Astrocyte of the cerebellum (primary cell): ENCODE results near the gene DPP10.

Source experiments
- DNase-seq: peaks from one replicate; pipeline ENCODE4 v3.0.0-alpha.2; 2011; ENCODE audit warnings: low read depth
- H3K4me3 ChIP-seq: 2 replicates; pipeline ENCODE4 v1.5.1; 2011; ENCODE audit warnings: mild to moderate bottlenecking, low read depth, low read length, moderate library complexity
- in situ Hi-C: cut with HindIII; loops from 2 replicates; pipeline ENCODE4 v1.10.0; 2017; ENCODE audit warnings: low sequenced_read_pairs
- TF ChIP-seq, protein P1 (sequence below): IDR thresholded peaks from 2 replicates; pipeline ENCODE4 v1.5.1; 2012; ENCODE audit warnings: low read length, low read depth, moderate library complexity, mild to moderate bottlenecking; ENCODE audit errors: missing control alignments

DPP10 gene

DNA sequence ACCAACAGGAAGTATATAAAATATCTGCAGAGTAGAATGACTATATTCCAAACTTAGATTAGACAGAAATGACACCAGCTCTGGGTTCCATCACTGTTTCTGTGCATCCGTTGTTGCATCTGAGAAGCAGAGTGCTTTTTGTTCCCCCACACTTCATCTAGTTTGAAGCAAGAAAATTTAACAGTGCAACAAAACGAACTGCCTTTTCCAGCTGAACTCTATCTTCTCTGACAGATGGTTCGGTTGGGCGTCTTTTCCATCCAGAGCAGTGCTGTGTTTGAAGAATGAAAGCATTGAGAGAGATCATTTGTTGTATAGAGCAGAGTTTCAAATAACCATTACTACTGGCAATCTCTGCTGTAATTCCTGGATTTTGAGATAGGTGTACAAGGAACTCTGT, 757.5 kb downstream of the DPP10 start:
- TF ChIP-seq, protein P1, sequence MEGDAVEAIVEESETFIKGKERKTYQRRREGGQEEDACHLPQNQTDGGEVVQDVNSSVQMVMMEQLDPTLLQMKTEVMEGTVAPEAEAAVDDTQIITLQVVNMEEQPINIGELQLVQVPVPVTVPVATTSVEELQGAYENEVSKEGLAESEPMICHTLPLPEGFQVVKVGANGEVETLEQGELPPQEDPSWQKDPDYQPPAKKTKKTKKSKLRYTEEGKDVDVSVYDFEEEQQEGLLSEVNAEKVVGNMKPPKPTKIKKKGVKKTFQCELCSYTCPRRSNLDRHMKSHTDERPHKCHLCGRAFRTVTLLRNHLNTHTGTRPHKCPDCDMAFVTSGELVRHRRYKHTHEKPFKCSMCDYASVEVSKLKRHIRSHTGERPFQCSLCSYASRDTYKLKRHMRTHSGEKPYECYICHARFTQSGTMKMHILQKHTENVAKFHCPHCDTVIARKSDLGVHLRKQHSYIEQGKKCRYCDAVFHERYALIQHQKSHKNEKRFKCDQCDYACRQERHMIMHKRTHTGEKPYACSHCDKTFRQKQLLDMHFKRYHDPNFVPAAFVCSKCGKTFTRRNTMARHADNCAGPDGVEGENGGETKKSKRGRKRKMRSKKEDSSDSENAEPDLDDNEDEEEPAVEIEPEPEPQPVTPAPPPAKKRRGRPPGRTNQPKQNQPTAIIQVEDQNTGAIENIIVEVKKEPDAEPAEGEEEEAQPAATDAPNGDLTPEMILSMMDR = no peak
- no peak overlapping the region for H3K4me3 ChIP-seq
- in situ Hi-C loops = no loop called here
- no peak for DNase-seq

DNA sequence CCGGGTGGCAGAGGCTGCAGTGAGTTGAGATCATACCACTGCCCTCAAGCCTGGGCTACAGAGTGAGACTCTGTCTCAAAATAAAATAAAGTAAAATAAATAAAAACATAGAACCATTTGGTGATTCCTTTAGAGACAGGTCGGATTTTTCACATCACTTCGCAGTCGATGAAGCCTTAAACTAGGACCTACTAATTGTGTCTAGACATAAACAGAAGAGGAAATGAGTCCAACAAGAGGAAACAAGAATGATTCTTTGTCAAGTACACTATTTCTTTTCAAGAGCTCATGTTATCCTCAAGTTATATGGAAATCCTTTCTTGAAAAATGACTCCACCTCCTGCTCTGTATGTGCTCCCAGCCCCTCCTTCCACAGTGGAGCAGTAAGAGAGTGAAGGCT, 758.9 kb downstream of the DPP10 start:
- TF ChIP-seq, protein P1 = no peak
- no peak overlapping the region for H3K4me3 ChIP-seq
- in situ Hi-C loops = no loop called here
- DNase-seq = no peak

DNA sequence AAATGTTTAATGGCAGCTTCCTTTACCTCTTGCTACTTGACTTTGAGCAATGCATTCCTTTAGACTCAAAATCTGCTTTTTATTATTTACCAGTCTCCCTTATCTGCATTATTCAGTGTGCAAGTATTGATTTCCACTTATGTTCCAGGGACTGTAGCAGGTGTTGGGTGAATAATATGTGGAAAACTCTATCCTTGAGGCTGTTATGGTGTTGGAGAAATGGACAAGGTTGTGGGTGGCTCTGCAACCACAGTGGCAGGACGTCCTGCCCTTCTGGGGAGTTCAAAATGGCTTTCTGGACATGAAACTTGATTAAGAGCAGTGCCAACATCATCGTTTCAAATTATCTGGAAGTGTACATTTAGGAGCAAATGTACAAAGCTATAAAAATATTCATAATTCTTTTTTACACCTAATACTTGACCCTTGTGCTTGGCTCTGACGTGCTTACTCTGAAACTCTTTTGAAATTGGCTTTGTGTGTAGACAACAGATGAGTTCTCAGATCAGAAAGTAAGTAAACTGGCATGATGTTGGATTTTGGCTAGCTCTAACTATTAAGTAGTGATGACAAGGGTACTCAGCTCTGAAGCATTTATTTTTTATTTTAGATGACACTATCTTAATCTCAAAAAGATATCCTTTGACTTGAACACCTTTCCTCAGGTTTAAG, 766.2 kb downstream of the DPP10 start:
- no peak for DNase-seq
- no peak overlapping the region for H3K4me3 ChIP-seq
- in situ Hi-C loops = no loop called here
- TF ChIP-seq, protein P1 = no peak

DNA sequence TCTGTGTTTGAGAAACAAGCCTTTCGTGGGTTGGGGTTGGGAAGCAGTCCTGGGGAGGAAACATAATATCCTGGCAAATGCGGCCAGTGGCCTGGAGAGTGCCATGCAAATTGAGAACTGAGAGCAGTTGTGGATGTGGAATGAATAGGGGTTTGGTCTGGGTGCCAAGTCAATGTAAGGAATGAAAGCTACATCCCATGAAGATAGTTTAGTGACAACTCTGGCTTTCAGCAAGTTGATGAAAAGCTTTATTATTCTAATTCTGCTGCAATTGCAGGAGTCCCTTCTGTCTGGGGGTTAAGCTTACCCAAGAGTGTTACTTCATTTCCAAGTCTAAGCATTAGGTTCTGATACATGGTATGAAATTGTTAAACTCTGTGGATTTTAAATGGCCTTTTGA, 771.6 kb downstream of the DPP10 start:
- TF ChIP-seq, protein P1 = no peak

DNA sequence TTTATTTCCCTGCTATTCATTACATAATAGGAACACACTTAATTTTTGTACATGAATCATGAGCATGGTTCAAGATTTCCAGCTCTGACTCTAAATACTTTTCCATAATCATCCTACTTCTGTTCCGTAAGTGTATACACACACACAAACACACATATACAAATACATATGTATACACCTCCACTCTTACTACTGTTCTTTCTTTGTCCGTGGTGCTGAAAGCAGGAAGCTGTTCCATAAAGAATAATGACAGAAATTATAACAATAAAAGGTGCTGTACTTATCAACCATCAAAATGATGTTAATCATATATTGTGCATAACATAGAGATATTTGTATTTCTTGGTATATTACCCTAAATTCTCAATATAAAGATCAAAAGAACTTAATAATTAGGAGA, 776.9 kb downstream of the DPP10 start:
- in situ Hi-C loops = no loop called here
- no peak for DNase-seq
- no peak overlapping the region for H3K4me3 ChIP-seq
- TF ChIP-seq, protein P1 = no peak

More for the DNA sequence above, 771.6 kb downstream of the DPP10 start:
- no peak for DNase-seq
- in situ Hi-C loops = no loop called here
- H3K4me3 ChIP-seq = no peak overlapping the region

DNA sequence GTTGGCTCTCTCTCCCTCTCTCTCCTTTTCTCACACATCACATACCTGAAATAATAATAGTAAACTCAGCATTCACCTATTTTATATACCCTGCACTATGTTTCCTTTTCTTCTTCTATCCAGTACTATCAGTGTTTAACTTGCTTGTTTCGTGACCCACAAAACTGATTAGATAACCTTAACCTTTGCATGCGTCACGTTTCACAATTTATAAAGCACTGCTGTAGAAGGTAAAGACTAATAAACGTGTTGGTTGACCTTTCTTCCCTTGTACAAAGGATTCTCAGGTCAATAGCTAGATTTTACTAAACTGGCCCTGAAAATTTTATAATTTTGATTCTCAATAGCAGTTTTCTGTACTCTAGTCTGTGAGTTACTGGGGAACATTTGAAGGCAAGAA, 791.7 kb downstream of the DPP10 start:
- in situ Hi-C loops = no loop called here
- no peak overlapping the region for H3K4me3 ChIP-seq
- DNase-seq = no peak
- TF ChIP-seq, protein P1 = no peak

DNA sequence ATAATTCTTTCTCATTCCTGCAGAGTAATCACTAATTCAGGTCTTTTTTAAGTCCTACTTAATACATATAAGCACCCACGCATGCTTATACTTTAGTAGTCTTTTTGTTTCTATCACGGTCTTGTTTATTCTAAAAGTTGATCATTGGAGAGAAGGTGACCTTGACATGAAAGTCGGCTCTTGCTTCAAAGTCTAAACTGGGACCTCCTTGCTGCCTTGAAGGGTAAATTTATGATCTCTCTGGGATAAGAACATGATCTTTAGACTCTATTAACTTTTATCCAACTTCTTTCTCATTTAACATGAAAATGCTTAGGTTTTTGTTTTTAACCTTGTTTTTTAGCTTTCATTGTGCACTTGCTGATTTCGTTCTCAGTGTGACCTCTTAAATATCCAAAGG, 792.3 kb downstream of the DPP10 start:
- in situ Hi-C loops = no loop called here
- TF ChIP-seq, protein P1 = no peak
- H3K4me3 ChIP-seq = no peak overlapping the region
- DNase-seq = no peak
